ENCODE data around the gene TNIK.

TNIK gene

GRCh38 chr3:171390051-171390941, 69.9 kb downstream of the TNIK start:
- Histone ChIP-seq H3K4me3 (no peak overlapping the region), H3K27ac (no peak overlapping the region)
- no peak for DNase-seq (ENCODE audit: low spot score)
- TF ChIP-seq, protein P1, sequence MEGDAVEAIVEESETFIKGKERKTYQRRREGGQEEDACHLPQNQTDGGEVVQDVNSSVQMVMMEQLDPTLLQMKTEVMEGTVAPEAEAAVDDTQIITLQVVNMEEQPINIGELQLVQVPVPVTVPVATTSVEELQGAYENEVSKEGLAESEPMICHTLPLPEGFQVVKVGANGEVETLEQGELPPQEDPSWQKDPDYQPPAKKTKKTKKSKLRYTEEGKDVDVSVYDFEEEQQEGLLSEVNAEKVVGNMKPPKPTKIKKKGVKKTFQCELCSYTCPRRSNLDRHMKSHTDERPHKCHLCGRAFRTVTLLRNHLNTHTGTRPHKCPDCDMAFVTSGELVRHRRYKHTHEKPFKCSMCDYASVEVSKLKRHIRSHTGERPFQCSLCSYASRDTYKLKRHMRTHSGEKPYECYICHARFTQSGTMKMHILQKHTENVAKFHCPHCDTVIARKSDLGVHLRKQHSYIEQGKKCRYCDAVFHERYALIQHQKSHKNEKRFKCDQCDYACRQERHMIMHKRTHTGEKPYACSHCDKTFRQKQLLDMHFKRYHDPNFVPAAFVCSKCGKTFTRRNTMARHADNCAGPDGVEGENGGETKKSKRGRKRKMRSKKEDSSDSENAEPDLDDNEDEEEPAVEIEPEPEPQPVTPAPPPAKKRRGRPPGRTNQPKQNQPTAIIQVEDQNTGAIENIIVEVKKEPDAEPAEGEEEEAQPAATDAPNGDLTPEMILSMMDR (IDR thresholded peaks at IDR 0.05) = no peak

GRCh38 chr3:171389491-171389890, 70.7 kb downstream of the TNIK start:
- no peak overlapping the region for H3K27ac ChIP-seq
- DNase-seq (ENCODE audit: low spot score) = no peak
- H3K4me3 ChIP-seq = no peak overlapping the region
- TF ChIP-seq, protein P1 (IDR thresholded peaks at IDR 0.05) = no peak

DNA sequence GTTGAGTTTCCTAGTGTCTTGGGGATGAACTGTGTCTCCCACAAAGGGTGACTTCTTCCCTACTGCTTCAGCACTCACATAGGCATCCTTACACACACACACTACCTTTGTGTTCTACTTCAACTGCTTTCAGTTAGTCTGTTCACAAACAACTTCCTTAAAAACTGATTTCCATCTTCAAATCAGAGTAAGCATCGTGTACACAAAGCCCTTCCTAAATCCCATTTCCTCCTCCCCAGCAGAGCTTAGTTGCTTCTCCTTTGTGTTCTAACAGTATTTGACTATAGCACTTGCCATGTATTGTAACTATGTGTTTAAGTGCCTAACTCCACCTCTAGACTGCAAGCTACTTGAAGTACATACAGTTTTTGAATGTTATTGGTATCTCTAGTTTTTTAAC, 71.7 kb downstream of the TNIK start:
- TF ChIP-seq, protein P1 (IDR thresholded peaks at IDR 0.05) = no peak
- Histone ChIP-seq H3K4me3 (no peak overlapping the region), H3K27ac (no peak overlapping the region)
- DNase-seq (ENCODE audit: low spot score) = no peak

- no peak overlapping the region for H3K4me3 ChIP-seq
- no peak for DNase-seq (ENCODE audit: low spot score)
- TF ChIP-seq, protein P1 (IDR thresholded peaks at IDR 0.05) = no peak
- H3K27ac ChIP-seq = no peak overlapping the region
Observed at GRCh38 chr3:171387062-171387461, 73.1 kb downstream of the TNIK start.

DNA sequence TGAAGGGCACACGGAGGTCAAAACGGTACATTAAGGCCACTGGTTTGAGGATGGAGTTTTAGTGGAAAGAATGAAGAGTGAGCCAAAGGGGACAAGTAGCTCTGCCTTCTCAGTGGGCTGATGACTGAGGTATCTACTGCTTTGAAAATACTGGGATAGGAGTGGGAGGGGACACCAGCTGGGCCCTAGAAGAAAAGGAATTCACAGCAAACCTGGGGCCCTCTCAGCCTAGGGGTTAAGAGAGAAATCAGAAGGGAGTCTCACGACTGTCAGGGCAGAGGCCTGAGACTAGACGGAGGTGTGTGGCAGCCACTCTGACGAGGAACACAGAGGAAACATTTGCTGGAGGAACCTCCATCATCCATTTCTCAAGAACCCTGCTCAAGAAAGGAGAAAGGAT, 75.1 kb downstream of the TNIK start:
- Histone ChIP-seq H3K27ac (no peak overlapping the region), H3K4me3 (no peak overlapping the region)
- no peak for DNase-seq (ENCODE audit: low spot score)
- TF ChIP-seq, protein P1 (IDR thresholded peaks at IDR 0.05) = no peak

DNA sequence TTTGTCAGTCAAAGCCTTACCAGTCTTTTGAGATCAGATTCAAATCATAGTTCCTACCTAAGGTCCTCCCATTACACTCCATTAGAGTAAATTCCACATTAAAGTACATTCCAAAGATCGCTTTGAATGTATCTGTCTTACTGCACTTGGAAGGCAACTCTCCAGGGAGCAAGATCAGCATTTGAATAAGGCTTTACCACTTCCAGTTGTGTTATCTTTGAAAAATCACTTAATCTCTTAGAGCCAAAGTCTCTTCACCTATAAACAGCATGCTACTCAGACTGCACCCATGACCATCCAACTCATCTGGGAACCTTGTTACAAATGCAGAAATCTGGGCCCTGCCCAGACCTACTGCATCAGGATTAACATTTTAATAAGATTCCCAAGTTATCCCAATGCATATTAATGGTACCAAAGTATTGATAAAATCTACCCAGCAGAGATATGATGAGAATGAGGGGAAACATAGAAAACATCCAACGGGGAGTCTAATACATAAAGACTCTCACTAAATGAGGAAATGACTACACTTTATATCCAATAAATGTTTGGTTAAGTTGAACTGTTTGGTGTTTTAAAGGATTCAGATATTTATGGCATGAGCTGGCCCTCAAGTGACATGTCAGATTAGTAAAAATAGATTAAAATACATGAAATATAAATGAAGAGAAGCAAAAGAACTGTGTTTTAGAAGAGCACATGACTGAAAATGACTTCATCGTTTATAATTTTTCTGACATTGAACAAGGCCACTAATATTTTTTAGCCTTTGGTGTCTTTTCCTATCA, 75.9 kb downstream of the TNIK start:
- H3K27ac ChIP-seq = no peak overlapping the region
- no peak overlapping the region for H3K4me3 ChIP-seq
- TF ChIP-seq, protein P1 (IDR thresholded peaks at IDR 0.05) = no peak
- no peak for DNase-seq (ENCODE audit: low spot score)

Measured in coronary artery (tissue), 2 donors.